HG03442 (cell line): ENCODE data around the gene GAS2.

Experiments
- ATAC-seq: cut with Tn5 transposase; IDR thresholded peaks from one replicate; pipeline ENCODE4 v1.9.1; 2021; ENCODE audit warnings: mild to moderate bottlenecking, moderate library complexity; ENCODE audit not compliant: unreplicated experiment

The GAS2 gene

GRCh38 chr11:22860241-22860640, 193.8 kb downstream of the GAS2 start, which contains the start of gene CCDC179:
Gene CCDC179, minus strand, starts transcription at chr11:22860474. Its CDS starts 53 bp downstream, at chr11:22860421.
- no peak for ATAC-seq
